ENCODE data around the gene PIK3CB.

PIK3CB gene

DNA sequence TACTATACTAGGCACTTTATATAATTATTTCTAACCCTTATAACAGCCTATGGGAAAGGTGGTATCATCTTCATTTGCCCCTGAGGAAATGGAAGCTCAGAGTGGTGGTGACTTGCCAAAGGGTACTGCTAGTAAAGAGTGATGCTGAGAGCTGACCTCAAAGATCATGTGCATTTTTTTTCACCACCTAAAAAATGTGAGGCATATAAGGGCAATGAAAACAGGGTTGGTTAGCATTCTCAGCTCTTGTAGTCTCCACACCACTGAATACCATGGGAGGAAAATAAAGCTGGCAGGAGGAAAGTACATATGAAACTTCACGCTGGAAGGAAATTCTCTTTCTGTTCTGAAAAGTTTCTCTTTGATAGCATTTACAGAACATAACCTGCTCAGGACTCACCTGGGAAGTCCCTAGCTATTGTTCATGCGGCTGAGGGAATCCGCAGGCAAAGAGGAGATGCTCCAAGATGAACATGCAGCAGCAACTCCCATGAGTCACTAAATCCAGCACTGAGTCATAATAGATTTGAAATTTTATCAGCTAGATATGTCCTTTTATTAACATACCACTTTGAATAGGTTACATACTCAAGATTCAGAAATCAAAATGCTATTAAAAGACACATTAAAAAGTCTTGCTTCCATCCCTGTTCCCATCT, 208.9 kb downstream of the PIK3CB start:
- Histone ChIP-seq H3K36me3 (replicated peaks) (no peaks in the 10 kb centered on the region), H3K4me3 (ENCODE audit: low read depth, low read length) (no peak overlapping the region), H3K27me3 (replicated peaks) (no peaks in the 10 kb centered on the region), H3K27ac (peak overlapping the region; percentile 25)
- peak; percentile 58 for DNase-seq
- TF ChIP-seq, protein P1, sequence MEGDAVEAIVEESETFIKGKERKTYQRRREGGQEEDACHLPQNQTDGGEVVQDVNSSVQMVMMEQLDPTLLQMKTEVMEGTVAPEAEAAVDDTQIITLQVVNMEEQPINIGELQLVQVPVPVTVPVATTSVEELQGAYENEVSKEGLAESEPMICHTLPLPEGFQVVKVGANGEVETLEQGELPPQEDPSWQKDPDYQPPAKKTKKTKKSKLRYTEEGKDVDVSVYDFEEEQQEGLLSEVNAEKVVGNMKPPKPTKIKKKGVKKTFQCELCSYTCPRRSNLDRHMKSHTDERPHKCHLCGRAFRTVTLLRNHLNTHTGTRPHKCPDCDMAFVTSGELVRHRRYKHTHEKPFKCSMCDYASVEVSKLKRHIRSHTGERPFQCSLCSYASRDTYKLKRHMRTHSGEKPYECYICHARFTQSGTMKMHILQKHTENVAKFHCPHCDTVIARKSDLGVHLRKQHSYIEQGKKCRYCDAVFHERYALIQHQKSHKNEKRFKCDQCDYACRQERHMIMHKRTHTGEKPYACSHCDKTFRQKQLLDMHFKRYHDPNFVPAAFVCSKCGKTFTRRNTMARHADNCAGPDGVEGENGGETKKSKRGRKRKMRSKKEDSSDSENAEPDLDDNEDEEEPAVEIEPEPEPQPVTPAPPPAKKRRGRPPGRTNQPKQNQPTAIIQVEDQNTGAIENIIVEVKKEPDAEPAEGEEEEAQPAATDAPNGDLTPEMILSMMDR (IDR thresholded peaks at IDR 0.05; ENCODE audit: low read depth, low read length, missing control alignments): no peak
- in situ Hi-C loops (cut with HindIII; ENCODE audit: low pct_ligation_motif_present, low sequenced_read_pairs): no loop called here

DNA sequence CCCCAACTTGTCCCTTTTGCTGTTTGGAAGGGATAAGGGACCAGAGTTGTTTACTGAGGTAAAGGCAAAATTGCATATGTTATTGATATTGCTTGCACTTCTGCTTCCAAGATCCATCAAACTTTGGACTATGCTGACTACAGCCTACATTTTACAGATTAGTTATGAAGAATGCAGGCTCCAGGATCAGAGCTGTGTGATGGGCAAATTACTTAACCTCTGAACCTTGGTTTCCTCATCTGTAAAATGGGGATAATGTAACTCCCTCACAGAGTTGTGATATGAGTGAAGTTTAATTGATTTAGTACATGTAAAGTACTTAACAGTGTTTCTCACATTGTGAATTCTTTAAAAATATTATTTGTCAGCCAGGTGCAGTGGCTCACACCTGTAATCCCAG, 210.2 kb downstream of the PIK3CB start:
- no peaks in the 10 kb centered on the region for H3K36me3 ChIP-seq (replicated peaks)
- H3K27me3 ChIP-seq (replicated peaks): no peaks in the 10 kb centered on the region
- TF ChIP-seq, protein P1 (IDR thresholded peaks at IDR 0.05; ENCODE audit: low read depth, low read length, missing control alignments): no peak
- H3K27ac ChIP-seq: no peak overlapping the region
- H3K4me3 ChIP-seq (ENCODE audit: low read depth, low read length): no peak overlapping the region
- in situ Hi-C loops (cut with HindIII; ENCODE audit: low pct_ligation_motif_present, low sequenced_read_pairs): no loop called here
- DNase-seq: no peak

DNA sequence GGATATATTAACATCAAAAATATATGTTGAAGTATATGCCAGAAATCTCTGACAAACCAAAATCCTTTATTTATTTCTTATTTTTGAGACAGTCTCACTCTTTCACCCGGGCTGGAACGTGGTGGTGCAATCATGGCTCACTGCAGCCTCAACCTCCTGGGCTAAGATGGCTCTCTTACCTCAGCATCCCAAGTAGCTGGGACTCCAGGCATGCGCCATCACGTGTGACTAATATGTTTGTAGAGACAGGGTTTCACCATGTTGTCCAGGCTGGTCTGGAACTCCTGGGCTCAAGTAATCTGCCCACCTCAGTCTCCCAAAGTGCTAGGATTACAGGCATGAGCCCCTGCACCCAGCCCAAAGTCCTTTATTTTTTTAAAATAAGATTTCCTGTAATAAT, 214.3 kb downstream of the PIK3CB start:
- Histone ChIP-seq H3K27ac (no peak overlapping the region), H3K36me3 (replicated peaks) (no peaks in the 10 kb centered on the region), H3K27me3 (replicated peaks) (no peaks in the 10 kb centered on the region), H3K4me3 (ENCODE audit: low read depth, low read length) (no peak overlapping the region)
- DNase-seq: no peak
- in situ Hi-C loops (cut with HindIII; ENCODE audit: low pct_ligation_motif_present, low sequenced_read_pairs): no loop called here
- TF ChIP-seq, protein P1 (IDR thresholded peaks at IDR 0.05; ENCODE audit: low read depth, low read length, missing control alignments): no peak

DNA sequence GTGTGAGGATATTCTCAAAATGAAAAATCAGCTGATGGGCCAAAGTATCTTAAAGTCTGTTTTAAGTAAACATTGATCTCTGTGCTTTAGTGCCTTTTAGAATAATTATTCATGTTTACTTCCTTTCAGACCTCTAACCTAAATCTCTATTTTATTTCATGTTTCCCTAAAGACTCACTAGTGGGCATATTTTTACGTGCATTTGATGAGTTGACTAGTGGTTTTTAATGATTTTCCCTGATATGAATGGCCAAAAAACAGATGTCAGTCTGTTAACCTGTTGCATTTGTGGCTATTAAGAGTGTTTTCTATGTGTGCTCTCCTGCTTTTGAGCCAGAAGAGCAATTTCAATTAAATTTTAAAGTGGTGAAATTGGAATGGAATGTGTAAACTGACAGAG, 219.3 kb downstream of the PIK3CB start:
- TF ChIP-seq, protein P1 (IDR thresholded peaks at IDR 0.05; ENCODE audit: low read depth, low read length, missing control alignments): no peak
- H3K4me3 ChIP-seq (ENCODE audit: low read depth, low read length): no peak overlapping the region
- H3K27me3 ChIP-seq (replicated peaks): no peaks in the 10 kb centered on the region
- H3K27ac ChIP-seq: no peak overlapping the region
- DNase-seq: no peak
- H3K36me3 ChIP-seq (replicated peaks): no peaks in the 10 kb centered on the region
- in situ Hi-C loops (cut with HindIII; ENCODE audit: low pct_ligation_motif_present, low sequenced_read_pairs): no loop called here

DNA sequence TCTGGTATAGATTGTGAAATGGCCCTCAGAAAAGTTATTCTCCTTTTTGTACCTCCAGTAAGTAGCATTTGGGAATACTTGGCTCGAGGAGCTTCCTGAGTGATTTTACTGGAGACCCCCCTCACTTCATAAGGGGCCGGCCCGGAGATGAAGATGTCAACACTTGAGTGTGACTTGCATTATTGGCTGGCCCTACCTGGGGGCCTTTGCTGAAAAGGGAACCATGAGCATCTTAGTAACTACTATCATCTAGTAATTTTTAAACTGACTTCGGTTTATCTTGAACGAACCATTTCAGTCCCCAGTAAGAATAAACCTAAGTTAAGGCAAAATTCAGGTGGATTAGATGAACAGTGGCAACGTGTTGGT, 224.8 kb downstream of the PIK3CB start:
- Histone ChIP-seq H3K36me3 (replicated peaks) (no peaks in the 10 kb centered on the region), H3K27me3 (replicated peaks) (no peaks in the 10 kb centered on the region), H3K4me3 (ENCODE audit: low read depth, low read length) (no peak overlapping the region), H3K27ac (no peak overlapping the region)
- in situ Hi-C loops (cut with HindIII; ENCODE audit: low pct_ligation_motif_present, low sequenced_read_pairs): no loop called here
- TF ChIP-seq, protein P1 (IDR thresholded peaks at IDR 0.05; ENCODE audit: low read depth, low read length, missing control alignments): no peak
- no peak for DNase-seq
